Astrocyte of the cerebellum (primary cell): ENCODE data around the gene PTPN14.
"Not testable (repeated sequence)": the region's sequence is repeated elsewhere in the genome, so short reads cannot be mapped to it uniquely, and the experiment has no call there.

Source experiments
- DNase-seq: peaks from one replicate; pipeline ENCODE4 v3.0.0-alpha.2; 2011; ENCODE audit warnings: low read depth
- H3K4me3 ChIP-seq: 2 replicates; pipeline ENCODE4 v1.5.1; 2011; ENCODE audit warnings: mild to moderate bottlenecking, low read depth, low read length, moderate library complexity
- in situ Hi-C: cut with HindIII; loops from 2 replicates; pipeline ENCODE4 v1.10.0; 2017; ENCODE audit warnings: low sequenced_read_pairs
- TF ChIP-seq, protein P1 (sequence below): IDR thresholded peaks from 2 replicates; pipeline ENCODE4 v1.5.1; 2012; ENCODE audit warnings: low read length, low read depth, moderate library complexity, mild to moderate bottlenecking; ENCODE audit errors: missing control alignments

PTPN14 gene

GRCh38 chr1:214492401-214493075 lies 58.9 kb downstream of the PTPN14 start:
- in situ Hi-C loops = loop anchor here (10.0 kb wide), 1 partner anchor 52 kb away; no protein-coding TSS in a partner anchor
- TF ChIP-seq, protein P1, sequence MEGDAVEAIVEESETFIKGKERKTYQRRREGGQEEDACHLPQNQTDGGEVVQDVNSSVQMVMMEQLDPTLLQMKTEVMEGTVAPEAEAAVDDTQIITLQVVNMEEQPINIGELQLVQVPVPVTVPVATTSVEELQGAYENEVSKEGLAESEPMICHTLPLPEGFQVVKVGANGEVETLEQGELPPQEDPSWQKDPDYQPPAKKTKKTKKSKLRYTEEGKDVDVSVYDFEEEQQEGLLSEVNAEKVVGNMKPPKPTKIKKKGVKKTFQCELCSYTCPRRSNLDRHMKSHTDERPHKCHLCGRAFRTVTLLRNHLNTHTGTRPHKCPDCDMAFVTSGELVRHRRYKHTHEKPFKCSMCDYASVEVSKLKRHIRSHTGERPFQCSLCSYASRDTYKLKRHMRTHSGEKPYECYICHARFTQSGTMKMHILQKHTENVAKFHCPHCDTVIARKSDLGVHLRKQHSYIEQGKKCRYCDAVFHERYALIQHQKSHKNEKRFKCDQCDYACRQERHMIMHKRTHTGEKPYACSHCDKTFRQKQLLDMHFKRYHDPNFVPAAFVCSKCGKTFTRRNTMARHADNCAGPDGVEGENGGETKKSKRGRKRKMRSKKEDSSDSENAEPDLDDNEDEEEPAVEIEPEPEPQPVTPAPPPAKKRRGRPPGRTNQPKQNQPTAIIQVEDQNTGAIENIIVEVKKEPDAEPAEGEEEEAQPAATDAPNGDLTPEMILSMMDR = no peak
- DNase-seq = peak; percentile 62
- H3K4me3 ChIP-seq = no peak overlapping the region

GRCh38 chr1:214491468-214492146 lies 59.8 kb downstream of the PTPN14 start:
- in situ Hi-C loops = loop anchor here (10.0 kb wide), 1 partner anchor 53 kb away; no protein-coding TSS in a partner anchor
- H3K4me3 ChIP-seq = no peak overlapping the region
- TF ChIP-seq, protein P1 = no peak
- no peak for DNase-seq

- DNase-seq = no peak
- H3K4me3 ChIP-seq = no peak overlapping the region
- TF ChIP-seq, protein P1 = no peak
- in situ Hi-C loops = loop anchor here (5.0 kb wide), 1 partner anchor 48 kb away; no protein-coding TSS in a partner anchor
Measured at GRCh38 chr1:214485151-214485550, 66.3 kb downstream of the PTPN14 start.

DNA sequence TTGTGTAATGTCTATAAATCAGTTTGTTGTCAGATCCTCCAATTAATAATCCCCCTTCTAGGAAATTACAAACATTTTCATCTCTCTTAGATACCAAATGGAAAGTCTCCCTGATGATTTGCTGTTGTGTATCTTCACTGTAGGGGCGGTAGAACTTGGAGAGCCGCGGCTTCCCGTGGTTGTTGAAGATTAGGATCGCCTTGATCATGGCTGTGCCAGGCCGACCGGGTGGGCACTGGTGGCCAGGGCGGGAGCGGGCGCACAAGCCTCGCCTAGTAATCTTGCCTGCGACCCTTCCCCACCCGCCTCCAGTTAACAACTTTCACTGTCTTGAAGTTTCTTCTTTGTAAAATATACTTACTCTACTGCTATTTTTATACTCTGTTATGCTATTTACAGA lies 68.2 kb downstream of the PTPN14 start:
- H3K4me3 ChIP-seq, in situ Hi-C loops, DNase-seq: not testable (repeated sequence)

- H3K4me3 ChIP-seq, DNase-seq, in situ Hi-C loops: not testable (repeated sequence)
Measured at GRCh38 chr1:214481983-214482634, 69.3 kb downstream of the PTPN14 start.

DNA sequence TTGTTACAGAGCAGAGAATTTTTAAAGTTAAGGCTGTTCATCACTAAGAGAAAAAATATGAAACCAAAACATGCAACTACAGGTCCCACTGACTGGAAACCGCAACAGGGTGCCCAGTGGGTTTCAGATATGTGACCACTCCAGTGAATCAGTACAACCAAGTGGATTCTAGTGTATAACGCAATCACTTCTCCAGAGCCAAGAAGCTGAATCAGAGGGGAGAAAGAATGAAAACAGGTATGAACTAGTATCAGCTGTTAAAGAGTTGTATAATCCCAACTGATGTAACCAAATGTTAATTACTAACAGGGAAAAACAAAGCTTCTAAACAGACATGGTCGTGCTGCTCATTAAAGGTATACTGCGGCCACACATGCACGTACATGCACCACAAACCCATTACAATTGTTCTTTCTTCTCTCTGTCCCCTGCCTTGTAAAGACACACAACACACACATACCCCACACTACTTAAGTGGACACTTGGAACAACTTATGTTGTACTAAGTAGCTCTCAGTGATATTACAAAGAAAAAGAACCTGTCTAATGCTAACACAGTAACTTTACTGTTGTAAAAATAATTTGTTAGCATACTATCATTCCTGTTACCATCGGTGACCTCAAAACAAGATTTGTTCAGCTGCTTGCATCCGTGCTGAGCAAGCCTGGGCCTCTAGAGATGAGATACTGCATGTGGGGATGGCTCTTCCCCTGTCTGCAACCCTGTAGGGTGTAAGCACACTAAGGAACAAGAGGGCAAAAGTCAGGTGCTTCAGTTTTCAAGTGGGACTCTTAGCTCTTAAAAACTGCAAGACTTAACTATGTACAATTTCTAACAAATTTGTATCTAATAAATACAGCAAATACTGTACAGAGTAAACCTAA lies 74.2 kb downstream of the PTPN14 start:
- DNase-seq = peak; percentile 93
- in situ Hi-C loops = no loop called here
- TF ChIP-seq, protein P1 = no peak
- no peak overlapping the region for H3K4me3 ChIP-seq
